ENCODE measurements around the gene GNB1L.

GRCh38 chr22:19862619-19863246 is 8.1 kb upstream of the GNB1L start:
- no peak for TF ChIP-seq EZH2 (IDR thresholded peaks at IDR 0.05)
- no peak for TF ChIP-seq CTCF (IDR thresholded peaks at IDR 0.05)

All from neural progenitor cell (in vitro differentiated cells).